AG04449 (cell line): ENCODE data around the gene CDR2L.

Source experiments
- CTCF ChIA-PET: fragments of 350-600 bp; formaldehyde crosslinking; extraction: SDS; loops from one replicate; lab custom pipeline; 2021; ENCODE audit warnings: antibody characterized with exemption; lab: Yijun Ruan, JAX
- POLR2A ChIA-PET: fragments of 400-600, 350-600 bp; formaldehyde crosslinking; extraction: SDS; loops from one replicate; lab custom pipeline; 2020; ENCODE audit warnings: antibody characterized with exemption, inconsistent platforms; lab: Yijun Ruan, JAX
- DNase-seq: peaks from one replicate; pipeline ENCODE4 v3.0.0-alpha.2; 2010; ENCODE audit warnings: low read depth, low spot score
- H3K4me3 ChIP-seq: 2 replicates; pipeline ENCODE4 v1.5.1; 2011; ENCODE audit warnings: low read depth, mild to moderate bottlenecking, control low read depth, low read length
- TF ChIP-seq, protein P1 (sequence below): IDR thresholded peaks from one replicate; pipeline ENCODE4 v1.5.1; 2011; ENCODE audit warnings: mild to moderate bottlenecking, moderate library complexity, low read length, control low read depth, inconsistent platforms; ENCODE audit not compliant: insufficient read depth; ENCODE audit errors: missing control alignments

The CDR2L gene

DNA sequence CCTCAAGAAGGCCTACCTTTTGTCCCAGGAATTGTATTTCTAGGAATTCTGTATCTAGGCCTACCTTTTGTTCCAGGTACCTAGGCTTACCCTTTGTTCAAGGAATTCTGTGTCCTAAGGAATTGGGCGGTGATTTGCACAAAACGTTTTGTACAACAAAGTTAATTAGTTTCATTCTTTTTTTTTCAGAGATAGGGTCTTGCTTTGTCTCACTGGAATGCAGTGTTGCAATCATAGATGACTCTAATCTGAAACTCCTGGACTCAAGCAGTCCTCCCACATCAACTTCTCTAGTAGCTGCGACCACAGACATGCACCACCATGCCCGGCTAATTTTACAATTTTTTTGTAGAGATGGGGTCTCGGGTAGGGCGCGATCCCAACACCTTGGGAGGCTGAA, 7.0 kb downstream of the CDR2L start:
- POLR2A ChIA-PET, result no interaction called here
- no peak for DNase-seq
- H3K4me3 ChIP-seq, result no peak overlapping the region
- CTCF ChIA-PET, result interaction anchor here (3.7 kb wide), 1 partner anchor 18 kb away, joined by 19 read pairs; the partner anchor contains the start of gene MRPL58
- TF ChIP-seq, protein P1, sequence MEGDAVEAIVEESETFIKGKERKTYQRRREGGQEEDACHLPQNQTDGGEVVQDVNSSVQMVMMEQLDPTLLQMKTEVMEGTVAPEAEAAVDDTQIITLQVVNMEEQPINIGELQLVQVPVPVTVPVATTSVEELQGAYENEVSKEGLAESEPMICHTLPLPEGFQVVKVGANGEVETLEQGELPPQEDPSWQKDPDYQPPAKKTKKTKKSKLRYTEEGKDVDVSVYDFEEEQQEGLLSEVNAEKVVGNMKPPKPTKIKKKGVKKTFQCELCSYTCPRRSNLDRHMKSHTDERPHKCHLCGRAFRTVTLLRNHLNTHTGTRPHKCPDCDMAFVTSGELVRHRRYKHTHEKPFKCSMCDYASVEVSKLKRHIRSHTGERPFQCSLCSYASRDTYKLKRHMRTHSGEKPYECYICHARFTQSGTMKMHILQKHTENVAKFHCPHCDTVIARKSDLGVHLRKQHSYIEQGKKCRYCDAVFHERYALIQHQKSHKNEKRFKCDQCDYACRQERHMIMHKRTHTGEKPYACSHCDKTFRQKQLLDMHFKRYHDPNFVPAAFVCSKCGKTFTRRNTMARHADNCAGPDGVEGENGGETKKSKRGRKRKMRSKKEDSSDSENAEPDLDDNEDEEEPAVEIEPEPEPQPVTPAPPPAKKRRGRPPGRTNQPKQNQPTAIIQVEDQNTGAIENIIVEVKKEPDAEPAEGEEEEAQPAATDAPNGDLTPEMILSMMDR, result no peak

DNA sequence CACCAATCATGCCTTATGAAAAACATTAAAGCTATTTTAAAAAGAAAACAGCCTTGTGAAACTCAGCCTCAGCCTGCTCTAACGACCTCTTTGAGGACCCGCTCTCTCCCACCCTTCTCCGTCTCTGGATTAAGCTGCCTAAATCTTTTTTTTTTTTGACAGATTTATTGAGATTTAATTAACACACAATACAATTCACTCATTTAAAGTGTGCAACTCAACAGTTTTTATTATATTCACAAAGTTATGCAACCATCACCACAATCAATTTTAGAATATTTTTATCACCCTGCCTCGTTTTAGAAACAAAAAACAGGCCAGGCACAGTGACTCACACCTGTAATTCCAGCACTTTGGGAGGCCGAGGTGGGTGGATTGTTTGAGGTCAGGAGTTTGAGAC, 8.4 kb downstream of the CDR2L start:
- no peak overlapping the region for H3K4me3 ChIP-seq
- DNase-seq, result no peak
- ChIA-PET POLR2A (no interaction called here), CTCF (interaction anchor here (0.9 to 3.7 kb wide), 3 partner anchors 8 to 17 kb away, joined by 3 to 19 read pairs (median 4); partner anchors contain the start of genes CDR2L and MRPL58)
- TF ChIP-seq, protein P1, result no peak

DNA sequence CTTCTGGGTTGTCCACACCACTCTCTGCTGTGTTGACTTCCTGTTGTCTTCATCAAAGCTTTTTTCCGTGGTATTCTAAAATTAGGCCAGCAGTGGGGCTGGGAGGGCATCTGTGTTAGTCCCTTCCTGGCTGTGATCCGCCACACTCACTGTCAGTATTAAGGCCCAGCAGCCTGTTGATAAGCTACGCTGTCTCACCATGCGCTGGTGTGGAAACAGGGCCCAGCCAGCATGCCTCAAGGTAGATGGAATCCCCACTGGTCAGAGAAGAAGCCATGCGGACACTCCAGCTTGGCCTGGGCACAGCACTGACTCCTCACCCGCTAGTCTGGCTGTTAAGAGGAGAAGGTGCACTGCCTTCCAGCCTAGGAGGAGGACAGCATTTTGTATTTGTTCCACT, 11.4 kb downstream of the CDR2L start:
- no peak overlapping the region for H3K4me3 ChIP-seq
- TF ChIP-seq, protein P1, result no peak
- DNase-seq, result no peak
- ChIA-PET POLR2A (interaction anchor here (1.2 kb wide), 1 partner anchor 13 kb away, joined by 4 read pairs; the partner anchor contains the start of gene MRPL58), CTCF (interaction anchor here (1.0 to 2.0 kb wide), 5 partner anchors 11 to 272 kb away, joined by 3 to 6 read pairs (median 5); partner anchors contain the start of genes MIF4GD and MRPL58)

DNA sequence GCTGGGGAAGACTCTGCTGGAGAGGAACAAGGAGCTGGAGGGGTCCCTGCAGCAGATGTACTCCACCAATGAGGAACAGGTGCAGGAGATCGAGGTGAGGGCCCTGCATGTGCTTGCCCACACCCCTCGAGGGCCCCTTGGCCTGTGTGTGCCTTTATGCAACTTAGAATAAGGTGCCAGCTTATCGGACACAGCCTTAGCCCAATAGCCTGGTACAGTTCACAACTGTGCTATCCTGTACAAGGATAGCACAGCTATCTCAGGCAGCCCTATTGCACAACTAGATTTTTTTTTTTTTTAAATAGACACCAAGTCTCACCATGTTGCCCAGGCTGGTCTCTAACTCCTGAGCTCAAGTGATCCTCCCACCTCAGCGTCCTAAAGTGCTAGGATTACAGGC, 12.1 kb downstream of the CDR2L start:
- TF ChIP-seq, protein P1, result no peak
- H3K4me3 ChIP-seq, result no peak overlapping the region
- POLR2A ChIA-PET, result interaction anchor here (1.2 kb wide), 1 partner anchor 13 kb away, joined by 4 read pairs; the partner anchor contains the start of gene MRPL58
- DNase-seq, result no peak
- CTCF ChIA-PET, result interaction anchor here (0.7 to 2.0 kb wide), 5 partner anchors 12 to 271 kb away, joined by 3 to 6 read pairs (median 5); partner anchors contain the start of genes MIF4GD and MRPL58

DNA sequence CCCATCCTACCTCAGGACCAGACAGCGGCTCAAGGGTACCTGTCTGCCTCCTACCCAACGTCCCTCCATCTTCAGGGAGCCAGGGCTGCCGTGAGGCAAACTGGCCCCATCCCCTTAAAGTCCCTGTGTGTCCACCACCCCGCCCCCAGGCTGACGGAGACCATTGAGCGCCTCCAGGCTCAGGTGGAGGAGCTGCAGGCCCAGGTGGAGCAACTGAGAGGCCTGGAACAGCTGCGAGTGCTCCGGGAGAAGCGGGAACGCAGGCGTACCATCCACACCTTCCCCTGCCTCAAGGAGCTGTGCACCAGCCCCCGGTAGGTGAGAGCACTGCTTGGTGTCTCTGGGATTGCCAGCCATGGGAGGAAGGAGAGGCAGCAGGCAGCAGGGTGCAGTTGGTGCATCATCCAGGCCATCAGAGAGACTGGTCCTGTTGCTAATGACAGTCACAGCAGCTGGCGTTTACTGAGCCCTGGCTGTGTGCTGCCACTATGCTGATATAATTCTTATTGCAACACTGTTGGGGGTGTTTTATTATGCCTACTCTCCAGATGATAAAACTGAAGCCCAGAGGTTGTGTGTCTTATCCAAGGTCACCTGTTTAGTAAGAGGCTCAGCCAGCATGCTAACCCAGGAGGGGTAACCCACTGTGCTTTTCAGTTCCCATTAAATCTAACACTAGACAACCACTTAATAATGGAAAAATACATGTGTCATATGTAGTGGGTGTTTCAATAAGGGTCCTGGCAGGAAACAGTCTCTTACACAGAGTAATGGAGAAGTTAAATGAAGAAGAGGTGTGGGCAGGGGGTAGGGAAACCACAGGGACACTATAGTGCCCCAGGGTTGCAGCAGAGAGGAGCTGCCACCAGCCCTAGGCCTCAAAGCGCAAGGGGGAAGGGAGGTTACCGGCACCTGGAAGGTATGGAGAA, 14.7 kb downstream of the CDR2L start:
- H3K4me3 ChIP-seq, result no peak overlapping the region
- no peak for DNase-seq
- TF ChIP-seq, protein P1, result no peak
- ChIA-PET POLR2A (interaction anchor here (0.8 kb wide), 1 partner anchor 10 kb away, joined by 3 read pairs; the partner anchor contains the start of gene MRPL58), CTCF (interaction anchor here (1.2 to 3.9 kb wide), 3 partner anchors 10 to 41 kb away, joined by 4 to 27 read pairs (median 4); partner anchors contain the start of gene MRPL58)
